Coronary artery (tissue), 2 donors: Measurements from ENCODE around the gene PTPN14.
A peak's percentile ranks its signal among the peaks of the same experiment; 100 is the strongest.

ENCODE experiments used
- DNase-seq: peaks from one replicate; pipeline ENCODE4 v3.0.0-alpha.2; 2017; ENCODE audit warnings: low spot score
- H3K27ac ChIP-seq, 2 donors: fragments of 200-600 bp; sonication (generic); one replicate each; pipeline ENCODE4 v1.5.1; 2016 to 2019
- H3K4me3 ChIP-seq: fragments of 200-600 bp; sonication (generic); 2 replicates; pipeline ENCODE4 v1.5.1; 2016; ENCODE audit warnings: mild to moderate bottlenecking, moderate library complexity
- CTCF ChIP-seq: fragments of 200-600 bp; sonication (generic); IDR thresholded peaks from one replicate; pipeline ENCODE4 v1.5.1; 2019; ENCODE audit warnings: antibody characterized with exemption

PTPN14 gene

GRCh38 chr1:214352838-214353237 is 198.6 kb downstream of the PTPN14 start:
- TF ChIP-seq CTCF: no peak
- Histone ChIP-seq H3K4me3 (no peak overlapping the region), H3K27ac (peak overlapping the region in 1 of 2 donors; percentile 61)
- no peak for DNase-seq

- no peak overlapping the region for H3K4me3 ChIP-seq
- no peak for DNase-seq
- peak overlapping the region; percentile 14 to 61 for H3K27ac ChIP-seq
- no peak for TF ChIP-seq CTCF
Measured at GRCh38 chr1:214351551-214352277, 199.7 kb downstream of the PTPN14 start.

- no peak for TF ChIP-seq CTCF
- Histone ChIP-seq H3K4me3 (no peak overlapping the region), H3K27ac (no peak overlapping the region)
- DNase-seq: no peak
Measured at GRCh38 chr1:214349781-214350180, 201.6 kb downstream of the PTPN14 start.

- Histone ChIP-seq H3K27ac (no peak overlapping the region), H3K4me3 (no peak overlapping the region)
- no peak for DNase-seq
- no peak for TF ChIP-seq CTCF
Measured at GRCh38 chr1:214349008-214349407, 202.4 kb downstream of the PTPN14 start.

GRCh38 chr1:214344897-214345296 is 206.5 kb downstream of the PTPN14 start:
- no peak overlapping the region for H3K4me3 ChIP-seq
- no peak for TF ChIP-seq CTCF
- DNase-seq: no peak

GRCh38 chr1:214342525-214342924 is 208.9 kb downstream of the PTPN14 start:
- DNase-seq: no peak
- no peak for TF ChIP-seq CTCF
- H3K4me3 ChIP-seq: no peak overlapping the region
- H3K27ac ChIP-seq: no peak overlapping the region

More at GRCh38 chr1:214344897-214345296, 206.5 kb downstream of the PTPN14 start:
- no peak overlapping the region for H3K27ac ChIP-seq

- no peak for TF ChIP-seq CTCF
- no peak overlapping the region for H3K27ac ChIP-seq
- no peak overlapping the region for H3K4me3 ChIP-seq
- DNase-seq: no peak
Measured at GRCh38 chr1:214341932-214342331, 209.5 kb downstream of the PTPN14 start.
